CD14-positive monocyte (primary cell): ENCODE data around the gene THSD4. TPM values are rescaled to one million over a fixed set of nuclear protein-coding genes. Genes with fewer than 3 reads are reported as not detected.

ENCODE experiments used
- DNase-seq, 3 donors: peaks; one replicate each; pipeline ENCODE4 v3.0.0-alpha.2; 2011 to 2022
- H2AFZ ChIP-seq: 2 replicates; pipeline ENCODE4 v1.6.0; 2012; ENCODE audit warnings: mild to moderate bottlenecking, low read depth, low read length, inconsistent platforms; ENCODE audit not compliant: insufficient read depth, poor library complexity, severe bottlenecking
- H3K27ac ChIP-seq, 2 donors: 1 replicate in 1 of 2; 2 replicates in 1 of 2; pipeline ENCODE4 v1.5.1; 2012 to 2013; ENCODE audit warnings: low read length in 2 of 2, control low read depth in 1 of 2, inconsistent platforms in 1 of 2, low read depth in 1 of 2, mild to moderate bottlenecking in 1 of 2
- H3K27me3 ChIP-seq, 2 donors: one replicate each; pipeline versions ENCODE4 v1.6.0 to v1.6.1; 2011 to 2013; ENCODE audit warnings: low read length in 2 of 2; ENCODE audit not compliant: control insufficient read depth in 2 of 2, insufficient read depth in 2 of 2
- H3K36me3 ChIP-seq, 2 donors: replicated peaks in 1 of 2; 1 replicate in 1 of 2; 2 replicates in 1 of 2; pipeline versions ENCODE4 v1.5.1 to v1.6.1; 2012 to 2013; ENCODE audit warnings: low read length in 2 of 2, control low read depth in 1 of 2, inconsistent platforms in 1 of 2, mild to moderate bottlenecking in 1 of 2; ENCODE audit not compliant: insufficient read depth in 2 of 2, control insufficient read depth in 1 of 2
- H3K4me1 ChIP-seq, 2 donors: 1 replicate in 1 of 2; 2 replicates in 1 of 2; pipeline versions ENCODE4 v1.5.1 to v1.6.1; 2012 to 2013; ENCODE audit warnings: low read length in 2 of 2, control low read depth in 1 of 2, inconsistent platforms in 1 of 2, mild to moderate bottlenecking in 1 of 2, moderate library complexity in 1 of 2; ENCODE audit not compliant: insufficient read depth in 2 of 2, control insufficient read depth in 1 of 2
- H3K4me2 ChIP-seq: replicated peaks from 2 replicates; pipeline ENCODE3; 2012; ENCODE audit warnings: low read length, moderate library complexity, mild to moderate bottlenecking; ENCODE audit not compliant: poor library complexity, severe bottlenecking; ENCODE audit errors: extremely low read depth
- H3K4me3 ChIP-seq, 3 experiments: fragments of 200-600 bp in 1 of 3; sonication (generic) in 1 of 3; replicated peaks in 1 of 3; 1 replicate in 2 of 3; 2 replicates in 1 of 3; pipeline ENCODE4 v1.5.1; 2011 to 2013; ENCODE audit warnings: low read length in 3 of 3, mild to moderate bottlenecking in 3 of 3, control low read depth in 2 of 3, low read depth in 2 of 3, inconsistent platforms in 1 of 3, moderate library complexity in 1 of 3
- H3K79me2 ChIP-seq: 2 replicates; pipeline ENCODE4 v1.6.0; 2012; ENCODE audit warnings: mild to moderate bottlenecking, control low read depth, inconsistent platforms, low read length, moderate library complexity; ENCODE audit not compliant: insufficient read depth
- H3K9ac ChIP-seq: 2 replicates; pipeline ENCODE4 v1.6.0; 2017; ENCODE audit warnings: low read length, mild to moderate bottlenecking; ENCODE audit not compliant: insufficient read depth, poor library complexity, severe bottlenecking
- H3K9me3 ChIP-seq, 2 donors: replicated peaks in 1 of 2; 1 replicate in 1 of 2; 2 replicates in 1 of 2; pipeline versions ENCODE4 v1.5.1 to v1.6.1; 2012 to 2013; ENCODE audit warnings: low read length in 2 of 2, control low read depth in 1 of 2; ENCODE audit not compliant: control insufficient read depth in 1 of 2, insufficient read depth in 1 of 2
- H4K20me1 ChIP-seq: 2 replicates; pipeline ENCODE4 v1.6.0; 2012; ENCODE audit warnings: mild to moderate bottlenecking, low read length, control low read depth, moderate library complexity; ENCODE audit not compliant: insufficient read depth
- H3K27ac Mint-ChIP-seq, 7 donors: one replicate each; pipeline ENCODE4 v1.8.0; 2020; ENCODE audit warnings: mild to moderate bottlenecking in 7 of 7, mixed read lengths in 7 of 7, moderate library complexity in 6 of 7, inconsistent platforms in 2 of 7
- H3K27me3 Mint-ChIP-seq, 3 donors: one replicate each; pipeline ENCODE4 v1.8.0; 2021 to 2022; ENCODE audit warnings: low read depth in 3 of 3, mild to moderate bottlenecking in 3 of 3, mixed read lengths in 3 of 3, moderate library complexity in 3 of 3, inconsistent platforms in 1 of 3
- H3K36me3 Mint-ChIP-seq, 2 donors: one replicate each; pipeline ENCODE4 v1.8.0; 2020; ENCODE audit warnings: mixed read lengths in 2 of 2, inconsistent platforms in 1 of 2, mild to moderate bottlenecking in 1 of 2
- H3K4me1 Mint-ChIP-seq: one replicate; pipeline ENCODE4 v1.8.0; 2020; ENCODE audit warnings: mild to moderate bottlenecking, mixed read lengths
- H3K4me3 Mint-ChIP-seq, 2 donors: one replicate each; pipeline ENCODE4 v1.8.0; 2020; ENCODE audit warnings: mild to moderate bottlenecking in 2 of 2, mixed read lengths in 2 of 2, moderate library complexity in 1 of 2
- H3K9me3 Mint-ChIP-seq, 7 donors: one replicate each; pipeline ENCODE4 v1.8.0; 2020 to 2022; ENCODE audit warnings: mixed read lengths in 7 of 7, mild to moderate bottlenecking in 6 of 7, moderate library complexity in 6 of 7, inconsistent platforms in 2 of 7
- CTCF ChIP-seq: fragments of 200-600 bp; IDR thresholded peaks from one replicate; pipeline ENCODE4 v1.8.0; 2022; ENCODE audit warnings: antibody characterized with exemption, mild to moderate bottlenecking
- WGBS: methylation state at CpG from one replicate; pipeline ENCODE4 v1.1.5; 2013; ENCODE audit warnings: missing lambda C conversion rate; ENCODE audit not compliant: insufficient coverage; 5-methylcytosine and 5-hydroxymethylcytosine counted together
- intact Hi-C, 2 donors: fragments of 100-400 bp; cut with micrococcal nuclease; formaldehyde crosslinking; loops; one replicate each; pipeline versions ENCODE4 v1.15.0 to v1.15.1; 2023
- polyA plus RNA-seq, 3 donors: library from polyadenylated mRNA; depleted of rRNA in 1 of 3; unstranded in 2 of 3; stranded (reverse) in 1 of 3; fragments of 300-500 nt in 2 of 3; fragments of >200 nt in 1 of 3; fragmentation: Illumina TruSeq in 2 of 3; gene quantifications; 1 replicate in 2 of 3; 2 replicates in 1 of 3; pipeline ENCODE4 v1.2.3, GENCODE V29; 2012 to 2021

THSD4 gene
- polyA plus RNA-seq, 3 donors = not detected

- no peak for TF ChIP-seq CTCF
- intact Hi-C loops = loop anchor here in 1 of 2 donors (10.0 kb wide), 1 partner anchor 59 kb away; no protein-coding TSS in a partner anchor
- WGBS = 100% methylated on average over 1 of the region's 3 CpGs
- Mint-ChIP-seq H3K36me3 (no peaks in the 10 kb centered on the region), H3K27ac (no peak overlapping the region), H3K4me3 (no peak overlapping the region), H3K27me3 (peaks cover 6 to 9% (median 7%) of the 10 kb centered on the region in 3 donors), H3K9me3 (peaks cover 0 to 15% (median 7%) of the 10 kb centered on the region in 7 donors), H3K4me1 (no peaks in the 10 kb centered on the region)
- DNase-seq = no peak
- Histone ChIP-seq H3K4me3 (no peak overlapping the region), H3K9ac (no peak overlapping the region), H3K79me2 (no peaks in the 10 kb centered on the region), H3K27ac (no peak overlapping the region), H4K20me1 (no peaks in the 10 kb centered on the region), H3K4me2 (no peak overlapping the region), H3K27me3 (no peaks in the 10 kb centered on the region), H3K36me3 (no peaks in the 10 kb centered on the region), H2AFZ (no peak overlapping the region), H3K9me3 (peaks cover 0 to 3% of the 10 kb centered on the region in 2 donors), H3K4me1 (no peaks in the 10 kb centered on the region)
Measured at GRCh38 chr15:71313806-71314205, 198.5 kb downstream of the THSD4 start.

GRCh38 chr15:71314956-71315537, 199.8 kb downstream of the THSD4 start:
- DNase-seq = no peak
- TF ChIP-seq CTCF = no peak
- WGBS = 92% methylated on average over 2 of the region's 2 CpGs
- Histone ChIP-seq H3K4me1 (no peaks in the 10 kb centered on the region), H3K36me3 (no peaks in the 10 kb centered on the region), H3K79me2 (no peaks in the 10 kb centered on the region), H4K20me1 (no peaks in the 10 kb centered on the region), H3K9me3 (peaks cover 0 to 3% of the 10 kb centered on the region in 2 donors), H3K4me2 (no peak overlapping the region), H3K27ac (no peak overlapping the region), H3K4me3 (no peak overlapping the region), H2AFZ (no peak overlapping the region), H3K27me3 (no peaks in the 10 kb centered on the region), H3K9ac (no peak overlapping the region)
- peaks cover 0 to 15% (median 5%) of the 10 kb centered on the region in 7 donors for H3K9me3 Mint-ChIP-seq
- H3K4me3 Mint-ChIP-seq = no peak overlapping the region
- H3K36me3 Mint-ChIP-seq = no peaks in the 10 kb centered on the region
- H3K27ac Mint-ChIP-seq = no peak overlapping the region
- H3K4me1 Mint-ChIP-seq = no peaks in the 10 kb centered on the region
- intact Hi-C loops = loop anchor here in 1 of 2 donors (10.0 kb wide), 1 partner anchor 60 kb away; no protein-coding TSS in a partner anchor
- H3K27me3 Mint-ChIP-seq = peaks cover 6 to 9% (median 7%) of the 10 kb centered on the region in 3 donors
